Suprapubic skin (tissue), 4 donors: ENCODE data around the gene RGMB. TPM values are rescaled to one million over a fixed set of nuclear protein-coding genes. Genes with fewer than 3 reads are reported as not detected.

Source experiments
- DNase-seq, 2 donors: peaks; one replicate each; pipeline ENCODE4 v3.0.0-alpha.2; 2019; ENCODE audit warnings: low spot score in 2 of 2
- H3K27ac ChIP-seq: fragments of 200-600 bp; sonication (generic); one replicate; pipeline ENCODE4 v1.5.1; 2019
- H3K27me3 ChIP-seq: fragments of 200-600 bp; sonication (generic); one replicate; pipeline ENCODE4 v1.5.1; 2019
- H3K36me3 ChIP-seq: fragments of 200-600 bp; sonication (generic); one replicate; pipeline ENCODE4 v1.5.1; 2019
- H3K4me1 ChIP-seq: fragments of 200-600 bp; sonication (generic); one replicate; pipeline ENCODE4 v1.5.1; 2019
- H3K4me3 ChIP-seq: fragments of 200-600 bp; sonication (generic); one replicate; pipeline ENCODE4 v1.5.1; 2019; ENCODE audit warnings: mild to moderate bottlenecking
- H3K9me3 ChIP-seq: fragments of 200-600 bp; sonication (generic); one replicate; pipeline ENCODE4 v1.5.1; 2019
- CTCF ChIP-seq, 2 donors: fragments of 200-600 bp in 1 of 2; fragments of 450-650 bp in 1 of 2; sonication (generic) in 1 of 2; IDR thresholded peaks; one replicate each; pipeline ENCODE4 v1.5.1; 2016 to 2019; ENCODE audit warnings: antibody characterized with exemption in 2 of 2, mild to moderate bottlenecking in 1 of 2, moderate library complexity in 1 of 2
- EP300 ChIP-seq: sonication (generic); formaldehyde crosslinking; IDR thresholded peaks from one replicate; pipeline ENCODE4 v1.6.1; 2017; ENCODE audit warnings: antibody characterized with exemption
- POLR2A ChIP-seq, 2 donors: fragments of 450-650 bp; IDR thresholded peaks; one replicate each; pipeline ENCODE4 v1.6.1; 2017; ENCODE audit warnings: antibody characterized with exemption in 2 of 2, mild to moderate bottlenecking in 2 of 2, moderate library complexity in 2 of 2
- POLR2AphosphoS5 ChIP-seq, 3 donors: sonication (generic); formaldehyde crosslinking; IDR thresholded peaks; one replicate each; pipeline ENCODE4 v1.6.1; 2017; ENCODE audit warnings: antibody characterized with exemption in 3 of 3
- WGBS: methylation state at CpG from one replicate; pipeline ENCODE4 v1.1.5; 2018; 5-methylcytosine and 5-hydroxymethylcytosine counted together
- total RNA-seq, 4 donors: library from RNA; depleted of rRNA; stranded (reverse); fragments of >200 nt; gene quantifications; one replicate each; pipeline ENCODE4 v1.1.0, GENCODE V29; 2016

RGMB gene
- total RNA-seq, 4 donors from 2014 or later = 47.7 to 73.2 (median 70.8) TPM

GRCh38 chr5:98769210-98769958, 4.1 kb upstream of the RGMB start:
- peaks cover 48% of the 10 kb centered on the region for H3K4me1 ChIP-seq
- H3K9me3 ChIP-seq = no peaks in the 10 kb centered on the region
- H3K4me3 ChIP-seq = peak overlapping the region; percentile 72
- peak in 1 of 2 donors; percentile 63 for DNase-seq
- peaks cover 4% of the 10 kb centered on the region for H3K27me3 ChIP-seq
- no peaks in the 10 kb centered on the region for H3K36me3 ChIP-seq
- WGBS = 3% methylated on average over 14 of the region's 55 CpGs
- peak overlapping the region; percentile 42 for H3K27ac ChIP-seq
- TF ChIP-seq CTCF (IDR thresholded peaks at IDR 0.05) = peak in 1 of 2 donors; percentile 18
- TF ChIP-seq POLR2AphosphoS5 (IDR thresholded peaks at IDR 0.05) = no peak

- Histone ChIP-seq H3K27ac (peak overlapping the region; percentile 42), H3K4me3 (peak overlapping the region; percentile 72), H3K9me3 (no peaks in the 10 kb centered on the region), H3K4me1 (peaks cover 48% of the 10 kb centered on the region), H3K27me3 (peaks cover 4% of the 10 kb centered on the region), H3K36me3 (no peaks in the 10 kb centered on the region)
- TF ChIP-seq POLR2A (IDR thresholded peaks at IDR 0.05) = no peak
- TF ChIP-seq POLR2AphosphoS5 (IDR thresholded peaks at IDR 0.05) = no peak
- peak in 1 of 2 donors; percentile 60 for DNase-seq
- 0% methylated on average over 8 of the region's 12 CpGs for WGBS
Observed at GRCh38 chr5:98769959-98770208, 3.6 kb upstream of the RGMB start.

GRCh38 chr5:98770209-98770910, 3.1 kb upstream of the RGMB start:
- TF ChIP-seq CTCF (IDR thresholded peaks at IDR 0.05) (no peak), POLR2AphosphoS5 (IDR thresholded peaks at IDR 0.05) (no peak), EP300 (no peak)
- peak in 1 of 2 donors; percentile 76 for DNase-seq
- peaks cover 53% of the 10 kb centered on the region for H3K4me1 ChIP-seq

GRCh38 chr5:98770911-98771322, 2.5 kb upstream of the RGMB start:
- no peak for DNase-seq
- H3K4me3 ChIP-seq = peak overlapping the region; percentile 72
- no peaks in the 10 kb centered on the region for H3K9me3 ChIP-seq
- H3K4me1 ChIP-seq = peaks cover 59% of the 10 kb centered on the region
- WGBS = under 1% methylated on average over 6 of the region's 6 CpGs
- no peaks in the 10 kb centered on the region for H3K36me3 ChIP-seq
- H3K27ac ChIP-seq = peak overlapping the region; percentile 42
- H3K27me3 ChIP-seq = peaks cover 3% of the 10 kb centered on the region
- TF ChIP-seq EP300 (no peak), POLR2A (IDR thresholded peaks at IDR 0.05) (no peak), CTCF (IDR thresholded peaks at IDR 0.05) (no peak), POLR2AphosphoS5 (IDR thresholded peaks at IDR 0.05) (no peak)

More at GRCh38 chr5:98770209-98770910, 3.1 kb upstream of the RGMB start:
- under 1% methylated on average over 35 of the region's 39 CpGs for WGBS
- Histone ChIP-seq H3K36me3 (no peaks in the 10 kb centered on the region), H3K27me3 (peaks cover 4% of the 10 kb centered on the region), H3K4me3 (peak overlapping the region; percentile 72), H3K27ac (peak overlapping the region; percentile 42), H3K9me3 (no peaks in the 10 kb centered on the region)

GRCh38 chr5:98771382-98772109, 1.9 kb upstream of the RGMB start:
- H3K27me3 ChIP-seq = no peaks in the 10 kb centered on the region
- no peaks in the 10 kb centered on the region for H3K9me3 ChIP-seq
- H3K4me3 ChIP-seq = peak overlapping the region; percentile 72
- peaks cover 65% of the 10 kb centered on the region for H3K4me1 ChIP-seq
- H3K27ac ChIP-seq = peak overlapping the region; percentile 42
- no peaks in the 10 kb centered on the region for H3K36me3 ChIP-seq
- peak in 1 of 2 donors; percentile 64 for DNase-seq
- TF ChIP-seq CTCF (IDR thresholded peaks at IDR 0.05) (peak; percentile 81 to 86), POLR2A (IDR thresholded peaks at IDR 0.05) (no peak)
- WGBS = 3% methylated on average over 18 of the region's 18 CpGs
